Middle frontal gyrus (tissue), 1 donor: ENCODE data around the gene TBC1D4.
A peak's percentile ranks its signal among the peaks of the same experiment; 100 is the strongest.
"Not testable (repeated sequence)": the region's sequence is repeated elsewhere in the genome, so short reads cannot be mapped to it uniquely, and the experiment has no call there.

Source experiments
- DNase-seq: peaks from one replicate; pipeline ENCODE4 v3.0.0-alpha.2; 2015; ENCODE audit warnings: low spot score; ENCODE audit errors: extremely low spot score

TBC1D4 gene

GRCh38 chr13:75329097-75329496 is 152.9 kb downstream of the TBC1D4 start:
- no peak for DNase-seq

GRCh38 chr13:75327135-75327510 is 154.8 kb downstream of the TBC1D4 start:
- DNase-seq = no peak

GRCh38 chr13:75326173-75327134 is 155.5 kb downstream of the TBC1D4 start:
- no peak for DNase-seq

- DNase-seq = no peak
These were observed 156.3 kb downstream of the TBC1D4 start for GRCh38 chr13:75325711-75326110.

- no peak for DNase-seq
These were observed 157.5 kb downstream of the TBC1D4 start for GRCh38 chr13:75324413-75324940.

GRCh38 chr13:75321084-75321483 is 160.9 kb downstream of the TBC1D4 start:
- no peak for DNase-seq

GRCh38 chr13:75319254-75319653 is 162.7 kb downstream of the TBC1D4 start:
- no peak for DNase-seq

GRCh38 chr13:75318138-75318833 is 163.7 kb downstream of the TBC1D4 start:
- no peak for DNase-seq

GRCh38 chr13:75316427-75316826 is 165.5 kb downstream of the TBC1D4 start:
- no peak for DNase-seq

GRCh38 chr13:75312884-75313520 is 169.0 kb downstream of the TBC1D4 start:
- DNase-seq = no peak

GRCh38 chr13:75309981-75310580 is 171.9 kb downstream of the TBC1D4 start:
- DNase-seq = no peak

- DNase-seq = no peak
These were observed 173.7 kb downstream of the TBC1D4 start for GRCh38 chr13:75308222-75308621.

GRCh38 chr13:75307370-75307949 is 174.5 kb downstream of the TBC1D4 start:
- DNase-seq = no peak

GRCh38 chr13:75306967-75307366 is 175.0 kb downstream of the TBC1D4 start:
- not testable (repeated sequence) for DNase-seq

GRCh38 chr13:75305059-75305458 is 176.9 kb downstream of the TBC1D4 start:
- no peak for DNase-seq

GRCh38 chr13:75303263-75303662 is 178.7 kb downstream of the TBC1D4 start:
- DNase-seq = no peak

- DNase-seq = no peak
These were observed 179.8 kb downstream of the TBC1D4 start for GRCh38 chr13:75302071-75302698.

GRCh38 chr13:75299913-75300862 is 181.8 kb downstream of the TBC1D4 start:
- peak; percentile 20 for DNase-seq

GRCh38 chr13:75299246-75299645 is 182.7 kb downstream of the TBC1D4 start:
- no peak for DNase-seq
